ENCODE measurements around the gene BCL2L12. TPM values are rescaled to one million over a fixed set of nuclear protein-coding genes. Genes with fewer than 3 reads are reported as not detected.

The BCL2L12 gene
- total and polyA plus RNA-seq, 2 of the 13 experiments (the other 11 are each of a cell fraction or from before 2014, with no cell fraction given): 26.8 to 40.8 TPM

DNA sequence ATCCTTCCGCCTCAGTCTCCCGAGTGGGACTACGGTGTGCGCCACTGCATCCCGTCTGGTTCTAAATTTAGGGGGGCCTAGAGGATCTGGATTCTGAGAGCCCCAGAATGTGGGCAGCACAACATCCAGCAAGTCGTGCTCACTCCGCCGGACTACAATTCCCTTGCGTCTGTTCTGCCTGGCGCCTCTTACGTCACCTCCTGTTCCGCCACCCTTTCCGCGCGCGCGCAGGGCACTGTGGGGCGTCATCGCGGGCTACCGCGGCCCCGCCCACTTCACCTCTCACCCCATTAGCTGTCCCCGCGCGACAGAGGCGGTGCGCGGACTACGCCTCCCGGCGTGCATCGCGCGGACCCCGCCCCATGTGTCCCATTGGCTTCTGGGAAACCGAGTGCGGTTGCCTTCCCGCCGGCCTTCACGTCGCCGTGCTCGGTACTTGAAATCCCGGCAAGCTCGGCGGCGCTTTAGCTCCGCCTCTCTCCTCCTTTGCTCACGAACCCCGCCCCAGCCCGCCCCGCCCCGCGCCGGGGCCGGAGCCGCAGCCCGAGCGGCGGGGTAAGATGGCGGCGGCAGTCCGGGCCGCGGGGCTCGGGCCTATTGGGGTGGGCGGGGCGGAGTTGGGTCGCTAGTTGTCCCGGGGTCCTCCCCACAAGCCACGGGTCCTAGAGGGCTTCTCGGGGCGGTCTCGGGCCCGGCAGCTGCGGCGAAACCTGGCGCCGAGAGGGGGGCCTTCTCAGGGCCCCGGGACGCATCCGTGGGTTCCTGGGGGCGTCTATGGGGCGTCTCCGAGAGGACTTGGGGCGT, 23.8 kb upstream of the BCL2L12 start, which contains the start of gene SCAF1 (continued):
- no peak for TF ChIP-seq PTBP1 (IDR thresholded peaks at IDR 0.05; ENCODE audit: low read depth, low read length, poor library complexity, severe bottlenecking)
- no peak for TF ChIP-seq NBN (conservative IDR thresholded peaks at IDR 0.05)
- peak; percentile 43; the same call in 1 of the 2 replicates for TF ChIP-seq MEIS2 (CRISPR knock-in tag; IDR thresholded peaks at IDR 0.05)
- TF ChIP-seq ZNF841 (CRISPR knock-in tag; IDR thresholded peaks at IDR 0.05; ENCODE audit: borderline replicate concordance): no peak
- TF ChIP-seq SSRP1 (CRISPR knock-in tag; IDR thresholded peaks at IDR 0.05): no peak
- TF ChIP-seq YEATS4 (CRISPR knock-in tag; IDR thresholded peaks at IDR 0.05; ENCODE audit: borderline replicate concordance): no peak
- TF ChIP-seq TIGD3 (CRISPR knock-in tag; IDR thresholded peaks at IDR 0.05; ENCODE audit: borderline replicate concordance): no peak
- no peak for TF ChIP-seq ZBTB34 (CRISPR knock-in tag; IDR thresholded peaks at IDR 0.05)
- no peak for TF ChIP-seq TCF12 (IDR thresholded peaks at IDR 0.05)
- TF ChIP-seq TCF12 (CRISPR knock-in tag; IDR thresholded peaks at IDR 0.05): peak; percentile 14; the same call in 1 of the 2 replicates
- peak; percentile 74; the same call in 1 of the 2 replicates for TF ChIP-seq CHD2 (IDR thresholded peaks at IDR 0.05; ENCODE audit: low read depth, low read length)
- no peak for TF ChIP-seq ZFP37 (CRISPR knock-in tag; IDR thresholded peaks at IDR 0.05; ENCODE audit: borderline replicate concordance)
- TF ChIP-seq ZNF891 (CRISPR knock-in tag; IDR thresholded peaks at IDR 0.05): no peak
- peak; percentile 85 for TF ChIP-seq HNRNPLL (IDR thresholded peaks at IDR 0.05; ENCODE audit: low read depth, low read length, poor library complexity, severe bottlenecking)
- TF ChIP-seq ZFP41 (CRISPR knock-in tag; IDR thresholded peaks at IDR 0.05; ENCODE audit: borderline replicate concordance): no peak
- TF ChIP-seq, protein P1, sequence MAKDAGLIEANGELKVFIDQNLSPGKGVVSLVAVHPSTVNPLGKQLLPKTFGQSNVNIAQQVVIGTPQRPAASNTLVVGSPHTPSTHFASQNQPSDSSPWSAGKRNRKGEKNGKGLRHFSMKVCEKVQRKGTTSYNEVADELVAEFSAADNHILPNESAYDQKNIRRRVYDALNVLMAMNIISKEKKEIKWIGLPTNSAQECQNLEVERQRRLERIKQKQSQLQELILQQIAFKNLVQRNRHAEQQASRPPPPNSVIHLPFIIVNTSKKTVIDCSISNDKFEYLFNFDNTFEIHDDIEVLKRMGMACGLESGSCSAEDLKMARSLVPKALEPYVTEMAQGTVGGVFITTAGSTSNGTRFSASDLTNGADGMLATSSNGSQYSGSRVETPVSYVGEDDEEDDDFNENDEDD (CRISPR knock-in tag; IDR thresholded peaks at IDR 0.05; ENCODE audit: borderline replicate concordance): peak; percentile 87
- TF ChIP-seq U2AF2 (IDR thresholded peaks at IDR 0.05; ENCODE audit: low read depth, low read length): no peak
- TF ChIP-seq ZNF562 (CRISPR knock-in tag; IDR thresholded peaks at IDR 0.05; ENCODE audit: borderline replicate concordance): no peak
- TF ChIP-seq, protein P2, sequence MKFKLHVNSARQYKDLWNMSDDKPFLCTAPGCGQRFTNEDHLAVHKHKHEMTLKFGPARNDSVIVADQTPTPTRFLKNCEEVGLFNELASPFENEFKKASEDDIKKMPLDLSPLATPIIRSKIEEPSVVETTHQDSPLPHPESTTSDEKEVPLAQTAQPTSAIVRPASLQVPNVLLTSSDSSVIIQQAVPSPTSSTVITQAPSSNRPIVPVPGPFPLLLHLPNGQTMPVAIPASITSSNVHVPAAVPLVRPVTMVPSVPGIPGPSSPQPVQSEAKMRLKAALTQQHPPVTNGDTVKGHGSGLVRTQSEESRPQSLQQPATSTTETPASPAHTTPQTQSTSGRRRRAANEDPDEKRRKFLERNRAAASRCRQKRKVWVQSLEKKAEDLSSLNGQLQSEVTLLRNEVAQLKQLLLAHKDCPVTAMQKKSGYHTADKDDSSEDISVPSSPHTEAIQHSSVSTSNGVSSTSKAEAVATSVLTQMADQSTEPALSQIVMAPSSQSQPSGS (CRISPR knock-in tag; IDR thresholded peaks at IDR 0.05): peak; percentile 86
- no peak for TF ChIP-seq TFE3 (CRISPR knock-in tag; IDR thresholded peaks at IDR 0.05)
- no peak for TF ChIP-seq ZMYM2 (CRISPR knock-in tag; IDR thresholded peaks at IDR 0.05)
- no peak for TF ChIP-seq TEF (CRISPR knock-in tag; IDR thresholded peaks at IDR 0.05)

Measured in HepG2 (cell line).